Left kidney (tissue), 2 donors: Measurements from ENCODE around the gene MAS1L. TPM values are rescaled to one million over a fixed set of nuclear protein-coding genes. Genes with fewer than 3 reads are reported as not detected.
"Not testable (repeated sequence)": the region's sequence is repeated elsewhere in the genome, so short reads cannot be mapped to it uniquely, and the experiment has no call there.

Experiments
- DNase-seq: peaks from one replicate; pipeline ENCODE4 v3.0.0-alpha.2; 2013
- polyA plus RNA-seq: library from polyadenylated mRNA; unstranded; fragments of 120-200 nt; gene quantifications from one replicate; pipeline ENCODE4 v1.2.1, GENCODE V29; 2013; ENCODE audit not compliant: insufficient read length

Gene MAS1L
- polyA plus RNA-seq, 1 donor = not detected

- DNase-seq = no peak
Observed at GRCh38 chr6:29483186-29483585, 4.6 kb downstream of the MAS1L start.

GRCh38 chr6:29479560-29479959 is 8.2 kb downstream of the MAS1L start:
- DNase-seq = no peak

GRCh38 chr6:29478740-29479139 is 9.0 kb downstream of the MAS1L start:
- no peak for DNase-seq

- DNase-seq = no peak
Observed at GRCh38 chr6:29477923-29478450, 9.8 kb downstream of the MAS1L start.

- no peak for DNase-seq
Observed at GRCh38 chr6:29474996-29475395, 12.8 kb downstream of the MAS1L start.

GRCh38 chr6:29466241-29466640 is 21.5 kb downstream of the MAS1L start:
- DNase-seq = no peak

- no peak for DNase-seq
Observed at GRCh38 chr6:29465801-29466200, 22.0 kb downstream of the MAS1L start.

GRCh38 chr6:29465279-29465678 is 22.5 kb downstream of the MAS1L start:
- no peak for DNase-seq

- no peak for DNase-seq
Observed at GRCh38 chr6:29462022-29462421, 25.7 kb downstream of the MAS1L start.

GRCh38 chr6:29461021-29461814 is 26.5 kb downstream of the MAS1L start:
- no peak for DNase-seq

- DNase-seq = no peak
Observed at GRCh38 chr6:29456971-29457370, 30.8 kb downstream of the MAS1L start, which contains the start of the genes OR11A1 and OR2H1. TSS of gene OR11A1 (minus strand) at chr6:29457071. CDS start at chr6:29427641, 29,430 bp downstream. TSS of gene OR2H1 (plus strand) at chr6:29457155. CDS start at chr6:29461770, 4,615 bp downstream.

GRCh38 chr6:29451471-29452193 is 36.1 kb downstream of the MAS1L start:
- no peak for DNase-seq

- no peak for DNase-seq
Observed at GRCh38 chr6:29447670-29448069, 40.1 kb downstream of the MAS1L start.

- not testable (repeated sequence) for DNase-seq
Observed at GRCh38 chr6:29444031-29444430, 43.7 kb downstream of the MAS1L start.

- DNase-seq = no peak
Observed at GRCh38 chr6:29442719-29443118, 45.0 kb downstream of the MAS1L start.

- no peak for DNase-seq
Observed at GRCh38 chr6:29439006-29439405, 48.8 kb downstream of the MAS1L start, which contains the start of gene OR10C1. TSS of gene OR10C1 (plus strand) at chr6:29439306. CDS start at chr6:29440016, 710 bp downstream.

- not testable (repeated sequence) for DNase-seq
Observed at GRCh38 chr6:29436730-29437129, 51.0 kb downstream of the MAS1L start.

Other genes starting within 250 kb of the MAS1L start
- 0.13 TPM for gene OR14J1, start 186.3 kb downstream of the MAS1L start, polyA plus RNA-seq
- not detected for gene OR5V1, start 119.1 kb downstream of the MAS1L start, polyA plus RNA-seq
- gene OR12D3, start 112.7 kb downstream of the MAS1L start, polyA plus RNA-seq = not detected
- not detected for gene OR12D2, start 92.3 kb downstream of the MAS1L start, polyA plus RNA-seq
- gene OR12D1, start 73.0 kb downstream of the MAS1L start, polyA plus RNA-seq = not detected
- not detected for gene OR10C1, start 48.6 kb downstream of the MAS1L start, polyA plus RNA-seq
- gene OR11A1, start 30.9 kb downstream of the MAS1L start, polyA plus RNA-seq = not detected
- gene OR2H1, start 30.8 kb downstream of the MAS1L start, polyA plus RNA-seq = not detected
- 2.3 TPM for gene UBD, start 71.8 kb upstream of the MAS1L start, polyA plus RNA-seq
- gene OR2H2, start 97.2 kb upstream of the MAS1L start, polyA plus RNA-seq = 0.20 TPM
- gene GABBR1, start 145.2 kb upstream of the MAS1L start, polyA plus RNA-seq = 99.7 TPM
- gene MOG, start 169.1 kb upstream of the MAS1L start, polyA plus RNA-seq = not detected
- gene ZFP57, start 193.2 kb upstream of the MAS1L start, polyA plus RNA-seq = 0.33 TPM
- 5.0 TPM for gene HLA-F, start 235.5 kb upstream of the MAS1L start, polyA plus RNA-seq